ENCODE measurements around the gene INSRR. TPM values are rescaled to one million over a fixed set of nuclear protein-coding genes. Genes with fewer than 3 reads are reported as not detected.

The INSRR gene
- total RNA-seq, 1 donor from 2014 or later = 0.07 TPM

GRCh38 chr1:156892190-156893047, 33.5 kb upstream of the INSRR start:
- Mint-ChIP-seq H3K36me3 (ENCODE audit: low read depth) (no peaks in the 10 kb centered on the region), H3K4me1 (peaks cover 48% of the 10 kb centered on the region), H3K27me3 (ENCODE audit: low read depth) (peaks cover 68% of the 10 kb centered on the region), H3K9me3 (no peaks in the 10 kb centered on the region), H3K4me3 (peak overlapping the region; percentile 72), H3K27ac (ENCODE audit: unreplicated experiment) (no peak overlapping the region)
- DNase-seq (ENCODE audit: low read depth, low spot score) = peak; percentile 98
- TF ChIP-seq CTCF (conservative IDR thresholded peaks at IDR 0.05) = peak; percentile 92

GRCh38 chr1:156889802-156890580, 31.1 kb upstream of the INSRR start:
- Mint-ChIP-seq H3K4me3 (peak overlapping the region; percentile 59), H3K27ac (ENCODE audit: unreplicated experiment) (no peak overlapping the region), H3K9me3 (no peaks in the 10 kb centered on the region), H3K4me1 (peaks cover 33% of the 10 kb centered on the region), H3K36me3 (ENCODE audit: low read depth) (no peaks in the 10 kb centered on the region), H3K27me3 (ENCODE audit: low read depth) (peaks cover 74% of the 10 kb centered on the region)
- peak; percentile 85 for TF ChIP-seq CTCF (conservative IDR thresholded peaks at IDR 0.05)
- peak; percentile 89 for DNase-seq (ENCODE audit: low read depth, low spot score)

- Mint-ChIP-seq H3K9me3 (no peaks in the 10 kb centered on the region), H3K4me3 (no peak overlapping the region), H3K27ac (ENCODE audit: unreplicated experiment) (no peak overlapping the region), H3K4me1 (peaks cover 24% of the 10 kb centered on the region), H3K36me3 (ENCODE audit: low read depth) (no peaks in the 10 kb centered on the region), H3K27me3 (ENCODE audit: low read depth) (peaks cover 72% of the 10 kb centered on the region)
- DNase-seq (ENCODE audit: low read depth, low spot score) = no peak
- TF ChIP-seq CTCF (conservative IDR thresholded peaks at IDR 0.05) = no peak
These were observed 28.8 kb upstream of the INSRR start for GRCh38 chr1:156887734-156888133.

- H3K36me3 Mint-ChIP-seq (ENCODE audit: low read depth) = no peaks in the 10 kb centered on the region
- TF ChIP-seq CTCF (conservative IDR thresholded peaks at IDR 0.05) = no peak
- no peak overlapping the region for H3K4me3 Mint-ChIP-seq
- no peak overlapping the region for H3K27ac Mint-ChIP-seq (ENCODE audit: unreplicated experiment)
- peaks cover 24% of the 10 kb centered on the region for H3K4me1 Mint-ChIP-seq
- H3K9me3 Mint-ChIP-seq = no peaks in the 10 kb centered on the region
- H3K27me3 Mint-ChIP-seq (ENCODE audit: low read depth) = peaks cover 68% of the 10 kb centered on the region
- DNase-seq (ENCODE audit: low read depth, low spot score) = no peak
These were observed 28.4 kb upstream of the INSRR start for GRCh38 chr1:156887317-156887716.

GRCh38 chr1:156886583-156887281, 27.8 kb upstream of the INSRR start:
- no peak overlapping the region for H3K4me3 Mint-ChIP-seq
- H3K27me3 Mint-ChIP-seq (ENCODE audit: low read depth) = peaks cover 63% of the 10 kb centered on the region

More at GRCh38 chr1:156886583-156887281, 27.8 kb upstream of the INSRR start:
- no peaks in the 10 kb centered on the region for H3K9me3 Mint-ChIP-seq
- H3K27ac Mint-ChIP-seq (ENCODE audit: unreplicated experiment) = peak overlapping the region; percentile 82
- peaks cover 20% of the 10 kb centered on the region for H3K4me1 Mint-ChIP-seq
- no peak for DNase-seq (ENCODE audit: low read depth, low spot score)
- no peak for TF ChIP-seq CTCF (conservative IDR thresholded peaks at IDR 0.05)
- H3K36me3 Mint-ChIP-seq (ENCODE audit: low read depth) = no peaks in the 10 kb centered on the region

All from neural crest cell (in vitro differentiated cells).